ENCODE data around the gene CEP83. TPM values are rescaled to one million over a fixed set of nuclear protein-coding genes. Genes with fewer than 3 reads are reported as not detected.
"Not testable (repeated sequence)": the region's sequence is repeated elsewhere in the genome, so short reads cannot be mapped to it uniquely, and the experiment has no call there.

CEP83 gene
- polyA plus RNA-seq, 1 donor from 2014 or later = 7.5 TPM

GRCh38 chr12:94322346-94322745 is 137.3 kb downstream of the CEP83 start:
- no peak overlapping the region for H3K27ac Mint-ChIP-seq
- peaks cover 13 to 22% (median 20%) of the 10 kb centered on the region in 3 donors for H3K4me1 Mint-ChIP-seq
- peaks cover 9 to 28% (median 27%) of the 10 kb centered on the region in 3 donors for H3K9me3 Mint-ChIP-seq
- H3K4me3 Mint-ChIP-seq = no peak overlapping the region
- no peaks in the 10 kb centered on the region for H3K27me3 Mint-ChIP-seq
- H3K36me3 Mint-ChIP-seq = peaks cover 24% of the 10 kb centered on the region

- H3K4me3 Mint-ChIP-seq = no peak overlapping the region
- peaks cover 9 to 34% (median 28%) of the 10 kb centered on the region in 3 donors for H3K9me3 Mint-ChIP-seq
- H3K36me3 Mint-ChIP-seq = peaks cover 20% of the 10 kb centered on the region
- H3K4me1 Mint-ChIP-seq = peaks cover 16 to 26% (median 21%) of the 10 kb centered on the region in 3 donors
- H3K27me3 Mint-ChIP-seq = no peaks in the 10 kb centered on the region
- no peak overlapping the region for H3K27ac Mint-ChIP-seq
These were observed 139.6 kb downstream of the CEP83 start for GRCh38 chr12:94320109-94320508.

- Mint-ChIP-seq H3K4me3 (peak overlapping the region in 1 of 4 donors; percentile 56), H3K27me3 (no peaks in the 10 kb centered on the region), H3K27ac (peak overlapping the region; percentile 5 to 55 (median 6)), H3K4me1 (peaks cover 16 to 26% (median 21%) of the 10 kb centered on the region in 3 donors), H3K36me3 (peaks cover 12% of the 10 kb centered on the region), H3K9me3 (peaks cover 9 to 34% (median 28%) of the 10 kb centered on the region in 3 donors)
These were observed 141.5 kb downstream of the CEP83 start for GRCh38 chr12:94318181-94318580.

DNA sequence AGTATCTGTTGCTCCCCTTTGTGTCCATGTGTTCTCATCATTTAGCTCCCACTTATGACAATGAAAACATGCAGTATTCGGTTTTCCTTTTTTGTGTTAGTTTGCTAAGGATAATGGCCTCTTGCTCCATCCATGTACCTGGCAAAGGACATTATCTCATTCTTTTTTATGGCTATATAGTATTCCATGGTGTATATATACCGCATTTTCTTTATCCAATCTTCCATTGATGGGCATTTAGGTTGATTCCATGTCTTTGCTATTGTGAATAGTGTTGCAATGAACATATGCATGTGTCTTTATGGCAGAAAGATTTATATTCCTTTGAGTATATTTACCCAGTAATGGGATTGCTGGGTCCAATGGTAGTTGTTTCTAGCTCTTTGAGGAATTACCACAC is 143.1 kb downstream of the CEP83 start:
- H3K4me1 Mint-ChIP-seq = peaks cover 16 to 26% (median 22%) of the 10 kb centered on the region in 3 donors
- not testable (repeated sequence) for H3K4me3 Mint-ChIP-seq, H3K27me3 Mint-ChIP-seq
- peak overlapping the region in 1 of 3 donors; percentile 76 for H3K27ac Mint-ChIP-seq
- peaks cover 9 to 33% (median 28%) of the 10 kb centered on the region in 3 donors for H3K9me3 Mint-ChIP-seq
- H3K36me3 Mint-ChIP-seq = peaks cover 17% of the 10 kb centered on the region

DNA sequence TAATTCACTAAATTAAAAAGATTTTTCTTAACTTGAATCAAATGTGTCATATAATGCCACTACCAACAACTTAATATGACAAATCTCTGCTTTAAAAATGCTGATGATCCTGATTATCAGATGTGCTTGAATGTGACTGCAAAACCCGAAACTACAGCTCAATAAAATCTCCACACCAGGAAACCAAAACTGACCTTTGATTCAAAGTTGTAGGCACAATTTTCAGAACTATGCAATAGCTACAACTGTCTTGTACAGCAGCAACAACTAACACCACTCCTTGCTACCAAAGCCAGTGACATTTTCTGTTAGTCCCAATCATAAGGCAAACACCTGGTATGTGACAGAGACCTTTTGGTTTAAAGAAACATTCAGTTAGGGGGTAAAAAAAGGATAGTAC is 147.3 kb downstream of the CEP83 start:
- Mint-ChIP-seq H3K27ac (peak overlapping the region in 1 of 3 donors; percentile 11), H3K36me3 (peaks cover 13% of the 10 kb centered on the region), H3K4me3 (no peak overlapping the region)

GRCh38 chr12:94309373-94309772 is 150.3 kb downstream of the CEP83 start:
- no peaks in the 10 kb centered on the region for H3K9me3 Mint-ChIP-seq
- peaks cover 16% of the 10 kb centered on the region for H3K36me3 Mint-ChIP-seq
- H3K4me3 Mint-ChIP-seq = peak overlapping the region in 1 of 4 donors; percentile 20
- no peak overlapping the region for H3K27ac Mint-ChIP-seq
- H3K4me1 Mint-ChIP-seq = peaks cover 26 to 41% (median 26%) of the 10 kb centered on the region in 3 donors
- H3K27me3 Mint-ChIP-seq = no peaks in the 10 kb centered on the region

More for the DNA sequence above, 147.3 kb downstream of the CEP83 start:
- peaks cover 0 to 7% (median 0%) of the 10 kb centered on the region in 3 donors for H3K9me3 Mint-ChIP-seq
- H3K4me1 Mint-ChIP-seq = peaks cover 12 to 21% (median 16%) of the 10 kb centered on the region in 3 donors
- no peaks in the 10 kb centered on the region for H3K27me3 Mint-ChIP-seq

- H3K27me3 Mint-ChIP-seq = no peaks in the 10 kb centered on the region
- peak overlapping the region in 2 of 3 donors; percentile 4 to 69 for H3K27ac Mint-ChIP-seq
- H3K4me1 Mint-ChIP-seq = peaks cover 29 to 43% (median 29%) of the 10 kb centered on the region in 3 donors
- peak overlapping the region; percentile 4 to 47 (median 26) for H3K4me3 Mint-ChIP-seq
- H3K9me3 Mint-ChIP-seq = no peaks in the 10 kb centered on the region
- H3K36me3 Mint-ChIP-seq = peaks cover 15% of the 10 kb centered on the region
These were observed 151.1 kb downstream of the CEP83 start for GRCh38 chr12:94308612-94309011.

DNA sequence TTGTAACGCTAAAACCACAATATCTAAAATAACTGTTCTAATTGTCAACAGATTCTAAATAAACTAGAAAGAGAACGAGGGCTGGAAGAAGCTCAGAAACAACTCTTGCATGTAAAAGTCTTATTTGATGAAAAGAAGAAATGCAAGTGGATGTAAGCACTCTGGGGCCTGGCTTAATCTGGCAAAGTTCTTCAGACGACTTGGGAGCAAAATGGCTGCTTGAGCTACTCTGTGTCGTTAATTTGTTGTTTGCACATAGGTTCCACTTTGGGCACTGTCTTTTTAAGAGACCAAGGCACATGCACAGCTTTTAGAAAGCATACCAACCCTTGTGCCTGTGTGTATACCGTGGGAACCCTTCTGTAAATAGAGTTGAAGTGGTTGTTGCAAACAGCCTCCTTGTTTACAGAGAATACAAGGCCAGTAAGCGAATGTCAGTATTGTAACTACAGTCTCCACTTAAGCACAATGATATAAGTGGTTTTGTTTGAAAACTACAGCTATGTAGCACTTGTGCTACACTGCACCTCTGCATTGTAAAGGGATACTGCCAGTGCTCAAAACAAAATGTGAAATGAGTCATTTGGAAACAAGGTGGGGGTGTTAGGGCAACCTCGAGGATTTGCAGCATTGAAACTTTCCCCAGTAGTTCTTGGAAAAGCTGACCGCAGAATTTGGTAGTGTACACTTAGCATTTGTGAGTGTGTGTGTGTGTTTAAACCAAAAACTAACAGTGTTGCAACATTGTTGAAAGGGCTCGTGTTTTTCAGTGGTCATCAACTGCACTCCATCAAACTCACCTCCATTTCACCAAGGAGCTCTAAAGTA is 154.3 kb downstream of the CEP83 start:
- Mint-ChIP-seq H3K27me3 (no peaks in the 10 kb centered on the region), H3K27ac (peak overlapping the region; percentile 14 to 90 (median 34)), H3K36me3 (peaks cover 18% of the 10 kb centered on the region), H3K4me3 (peak overlapping the region in 3 of 4 donors; percentile 30 to 83 (median 39)), H3K9me3 (no peaks in the 10 kb centered on the region), H3K4me1 (peaks cover 34 to 50% (median 35%) of the 10 kb centered on the region in 3 donors)

DNA sequence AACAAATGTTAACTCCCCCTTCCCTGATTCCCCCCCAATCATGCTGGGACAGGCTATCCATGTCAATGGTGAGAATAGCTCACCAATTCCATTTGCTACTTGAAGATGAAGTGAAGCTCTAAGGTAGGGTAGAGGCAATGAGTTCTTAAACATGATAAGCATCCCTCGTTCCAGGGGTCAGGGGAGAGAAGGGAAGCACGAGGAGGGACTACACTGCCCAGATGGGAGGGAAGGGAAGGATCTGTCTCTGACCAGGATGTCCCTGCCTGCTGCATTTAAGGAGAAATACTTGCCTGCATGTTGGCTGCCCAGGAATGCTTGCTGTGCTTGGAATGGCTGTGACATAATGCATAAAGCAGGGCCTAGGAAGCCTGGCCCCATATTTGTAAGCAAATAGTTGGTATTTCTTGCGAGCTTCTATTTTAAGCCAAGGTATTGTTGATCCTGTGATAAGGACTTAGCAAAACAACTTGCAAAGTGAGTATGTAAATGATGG is 155.1 kb downstream of the CEP83 start:
- Mint-ChIP-seq H3K36me3 (peaks cover 19% of the 10 kb centered on the region), H3K27ac (peak overlapping the region; percentile 11 to 34 (median 14)), H3K27me3 (no peaks in the 10 kb centered on the region), H3K4me1 (peaks cover 33 to 50% (median 36%) of the 10 kb centered on the region in 3 donors), H3K9me3 (no peaks in the 10 kb centered on the region), H3K4me3 (peak overlapping the region in 3 of 4 donors; percentile 30 to 83 (median 44))

DNA sequence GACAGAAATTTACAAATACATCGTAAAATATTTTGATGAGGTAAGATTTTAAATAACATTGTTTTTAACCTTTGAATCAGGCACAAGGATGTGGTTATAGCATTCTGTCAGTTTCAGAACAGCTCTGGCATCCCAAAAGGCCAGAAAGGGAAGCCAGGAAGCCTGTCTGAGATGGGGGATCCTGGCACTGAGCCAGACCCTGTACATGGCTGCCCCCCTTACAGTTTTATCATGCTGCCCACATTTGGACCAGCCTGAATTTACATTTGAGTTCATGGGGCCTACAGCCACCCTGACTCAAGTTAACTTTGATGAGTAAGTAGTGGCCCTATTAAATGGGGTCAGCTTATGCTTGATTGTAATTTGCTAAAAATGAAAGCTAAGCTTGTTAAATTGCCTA is 155.7 kb downstream of the CEP83 start:
- Mint-ChIP-seq H3K27ac (no peak overlapping the region), H3K4me1 (peaks cover 29 to 44% (median 31%) of the 10 kb centered on the region in 3 donors), H3K27me3 (no peaks in the 10 kb centered on the region), H3K9me3 (no peaks in the 10 kb centered on the region), H3K36me3 (peaks cover 16% of the 10 kb centered on the region), H3K4me3 (no peak overlapping the region)

GRCh38 chr12:94299846-94300245 is 159.8 kb downstream of the CEP83 start:
- H3K4me1 Mint-ChIP-seq = peaks cover 36 to 46% (median 42%) of the 10 kb centered on the region in 3 donors
- peaks cover 33% of the 10 kb centered on the region for H3K36me3 Mint-ChIP-seq
- H3K4me3 Mint-ChIP-seq = no peak overlapping the region
- peaks cover 0 to 2% (median 0%) of the 10 kb centered on the region in 3 donors for H3K9me3 Mint-ChIP-seq
- H3K27me3 Mint-ChIP-seq = no peaks in the 10 kb centered on the region
- peak overlapping the region in 1 of 3 donors; percentile 48 for H3K27ac Mint-ChIP-seq

DNA sequence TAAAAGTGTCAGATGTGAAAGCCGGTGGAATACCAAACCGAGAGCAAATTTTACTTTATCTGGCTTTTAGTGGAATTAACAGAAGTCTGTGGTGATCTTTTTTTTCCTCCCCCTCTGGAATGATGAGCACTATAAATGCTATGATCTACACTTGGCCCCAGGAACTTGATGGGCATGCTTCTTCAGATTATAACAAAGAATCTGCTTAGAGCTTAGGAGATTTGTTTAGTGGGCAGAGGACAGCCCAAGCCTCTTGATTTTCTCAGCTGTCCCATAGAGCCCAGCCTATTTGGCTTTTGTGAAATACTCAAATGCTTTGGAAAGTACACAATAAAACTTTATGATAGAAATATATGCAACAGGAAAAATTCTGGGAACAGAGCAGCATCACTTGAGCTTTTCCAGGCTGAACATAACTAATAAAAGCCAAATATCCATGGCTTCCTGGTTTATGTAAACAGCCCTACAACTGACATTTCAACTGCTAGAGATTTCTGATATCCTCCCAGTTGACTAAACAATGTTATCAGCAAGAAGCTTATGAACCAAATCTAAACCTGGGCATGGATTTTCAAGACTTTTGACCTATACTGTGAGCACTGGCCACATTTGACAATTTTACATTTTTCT is 161.7 kb downstream of the CEP83 start:
- Mint-ChIP-seq H3K9me3 (peaks cover 0 to 4% (median 0%) of the 10 kb centered on the region in 3 donors), H3K36me3 (peaks cover 38% of the 10 kb centered on the region), H3K4me3 (peak overlapping the region in 3 of 4 donors; percentile 13 to 62 (median 56)), H3K27ac (peak overlapping the region; percentile 89 to 94 (median 93)), H3K27me3 (no peaks in the 10 kb centered on the region), H3K4me1 (peaks cover 30 to 42% (median 41%) of the 10 kb centered on the region in 3 donors)

DNA sequence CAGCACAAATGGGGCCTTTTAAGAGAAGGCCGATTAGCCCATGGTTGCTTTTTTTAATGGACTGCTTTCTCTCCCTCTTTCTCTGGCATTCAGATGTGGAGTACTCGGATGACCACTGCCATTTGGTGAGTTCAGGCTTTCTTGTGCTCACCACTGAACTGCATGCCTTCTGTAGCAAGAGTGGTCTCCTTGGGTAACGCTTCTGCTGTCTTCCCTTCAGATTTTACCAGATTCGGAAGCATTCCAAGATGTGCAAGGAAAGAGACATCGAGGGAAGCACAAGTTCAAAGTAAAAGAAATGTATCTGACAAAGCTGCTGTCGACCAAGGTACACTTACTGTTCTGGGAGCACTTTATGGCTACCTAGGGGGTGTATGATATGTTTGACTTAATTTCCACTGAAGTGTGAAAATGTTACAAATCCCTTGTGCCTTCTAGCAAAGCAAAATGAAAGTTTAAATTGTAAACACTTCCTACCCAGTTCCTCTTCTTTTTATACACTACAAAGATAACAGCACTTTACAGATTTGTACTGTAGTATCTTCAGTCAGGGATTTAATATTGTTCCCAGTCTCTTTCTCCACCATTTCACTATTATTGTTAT is 162.5 kb downstream of the CEP83 start:
- peaks cover 0 to 4% (median 0%) of the 10 kb centered on the region in 3 donors for H3K9me3 Mint-ChIP-seq
- peak overlapping the region; percentile 84 to 94 (median 93) for H3K27ac Mint-ChIP-seq
- H3K4me1 Mint-ChIP-seq = peaks cover 27 to 40% (median 37%) of the 10 kb centered on the region in 3 donors
- peaks cover 41% of the 10 kb centered on the region for H3K36me3 Mint-ChIP-seq
- H3K4me3 Mint-ChIP-seq = peak overlapping the region in 3 of 4 donors; percentile 62 to 92 (median 64)
- no peaks in the 10 kb centered on the region for H3K27me3 Mint-ChIP-seq

- H3K27ac Mint-ChIP-seq = peak overlapping the region in 1 of 3 donors; percentile 45
These were observed 169.3 kb downstream of the CEP83 start for GRCh38 chr12:94290353-94290752.

More at GRCh38 chr12:94290353-94290752, 169.3 kb downstream of the CEP83 start:
- no peaks in the 10 kb centered on the region for H3K27me3 Mint-ChIP-seq
- H3K9me3 Mint-ChIP-seq = peaks cover 0 to 3% (median 0%) of the 10 kb centered on the region in 3 donors
- no peak overlapping the region for H3K4me3 Mint-ChIP-seq
- peaks cover 20% of the 10 kb centered on the region for H3K36me3 Mint-ChIP-seq
- H3K4me1 Mint-ChIP-seq = peaks cover 8 to 20% (median 9%) of the 10 kb centered on the region in 3 donors

All from IgD-negative memory B cell (primary cell).